Measurements from ENCODE around the gene GRID1.

- TF ChIP-seq CTCF (IDR thresholded peaks at IDR 0.05) (no peak), POLR2A (IDR thresholded peaks at IDR 0.05) (no peak)
These were observed 711.2 kb downstream of the GRID1 start for GRCh38 chr10:85655411-85655810.

Data from thyroid gland (tissue), 4 donors.